Transverse colon (tissue), 4 donors: ENCODE measurements around the gene CDH15.

ENCODE experiments used
- CTCF ChIP-seq, 5 experiments: fragments of 200-600 bp in 3 of 5; fragments of 450-650 bp in 2 of 5; sonication (generic) in 3 of 5; IDR thresholded peaks; 1 replicate in 2 of 5; 2 replicates in 3 of 5; pipeline ENCODE4 v1.5.1; 2016 to 2017; ENCODE audit warnings: antibody characterized with exemption in 5 of 5, inconsistent platforms in 3 of 5, mild to moderate bottlenecking in 2 of 5, moderate library complexity in 1 of 5
- EP300 ChIP-seq: sonication (generic); formaldehyde crosslinking; IDR thresholded peaks from one replicate; pipeline ENCODE4 v1.6.1; 2017; ENCODE audit warnings: antibody characterized with exemption, low read depth
- POLR2A ChIP-seq: fragments of 450-650 bp; IDR thresholded peaks from one replicate; pipeline ENCODE4 v1.6.1; 2016; ENCODE audit warnings: antibody characterized with exemption, mild to moderate bottlenecking, moderate library complexity
- POLR2AphosphoS5 ChIP-seq, 3 donors: sonication (generic); formaldehyde crosslinking; IDR thresholded peaks; one replicate each; pipeline ENCODE4 v1.6.1; 2016; ENCODE audit warnings: antibody characterized with exemption in 3 of 3

GRCh38 chr16:89207993-89208392 lies 36.4 kb downstream of the CDH15 start:
- no peak for TF ChIP-seq CTCF (IDR thresholded peaks at IDR 0.05)
- no peak for TF ChIP-seq POLR2A
- no peak for TF ChIP-seq EP300
- no peak for TF ChIP-seq POLR2AphosphoS5 (IDR thresholded peaks at IDR 0.05)
